Epithelial cell of proximal tubule (primary cell): ENCODE measurements around the gene SORL1. TPM values are rescaled to one million over a fixed set of nuclear protein-coding genes. Genes with fewer than 3 reads are reported as not detected.

Experiments used
- DNase-seq: peaks from one replicate; pipeline ENCODE4 v3.0.0-alpha.2; 2011; ENCODE audit warnings: low read depth
- H3K4me3 ChIP-seq: 2 replicates; pipeline ENCODE4 v1.5.1; 2011; ENCODE audit warnings: low read depth, mild to moderate bottlenecking, low read length
- CTCF ChIP-seq: conservative IDR thresholded peaks from 2 replicates; pipeline ENCODE4 v1.5.1; 2012; ENCODE audit warnings: low read depth, mild to moderate bottlenecking, low read length
- total RNA-seq: library from RNA; depleted of rRNA; stranded (reverse); fragments of >200 nt; gene quantifications from 2 replicates; pipeline ENCODE4 v1.2.3, GENCODE V29; 2015

The SORL1 gene
- total RNA-seq, 1 donor from 2014 or later = 7.8 TPM

GRCh38 chr11:121648306-121648705, 196.2 kb downstream of the SORL1 start:
- H3K4me3 ChIP-seq = no peak overlapping the region
- DNase-seq = no peak
- no peak for TF ChIP-seq CTCF

- no peak for TF ChIP-seq CTCF
- H3K4me3 ChIP-seq = no peak overlapping the region
- no peak for DNase-seq
Measured at GRCh38 chr11:121649798-121650197, 197.7 kb downstream of the SORL1 start.

GRCh38 chr11:121650351-121651256, 198.5 kb downstream of the SORL1 start:
- TF ChIP-seq CTCF = no peak
- no peak for DNase-seq
- H3K4me3 ChIP-seq = no peak overlapping the region

- DNase-seq = no peak
- no peak overlapping the region for H3K4me3 ChIP-seq
- TF ChIP-seq CTCF = no peak
Measured at GRCh38 chr11:121651257-121651605, 199.1 kb downstream of the SORL1 start.

GRCh38 chr11:121652971-121653370, 200.9 kb downstream of the SORL1 start:
- no peak overlapping the region for H3K4me3 ChIP-seq
- TF ChIP-seq CTCF = peak; percentile 35
- no peak for DNase-seq

GRCh38 chr11:121654259-121654842, 202.2 kb downstream of the SORL1 start:
- no peak for TF ChIP-seq CTCF
- H3K4me3 ChIP-seq = no peak overlapping the region
- DNase-seq = no peak
